Activated CD4-positive, CD25-positive, alpha-beta regulatory T cell (primary cell): ENCODE data around the gene PIP5K1B.

Source experiments
- DNase-seq, 4 experiments: peaks; one replicate each; lab custom pipeline; 2025; lab: John Stamatoyannopoulos, UW

Gene PIP5K1B

DNA sequence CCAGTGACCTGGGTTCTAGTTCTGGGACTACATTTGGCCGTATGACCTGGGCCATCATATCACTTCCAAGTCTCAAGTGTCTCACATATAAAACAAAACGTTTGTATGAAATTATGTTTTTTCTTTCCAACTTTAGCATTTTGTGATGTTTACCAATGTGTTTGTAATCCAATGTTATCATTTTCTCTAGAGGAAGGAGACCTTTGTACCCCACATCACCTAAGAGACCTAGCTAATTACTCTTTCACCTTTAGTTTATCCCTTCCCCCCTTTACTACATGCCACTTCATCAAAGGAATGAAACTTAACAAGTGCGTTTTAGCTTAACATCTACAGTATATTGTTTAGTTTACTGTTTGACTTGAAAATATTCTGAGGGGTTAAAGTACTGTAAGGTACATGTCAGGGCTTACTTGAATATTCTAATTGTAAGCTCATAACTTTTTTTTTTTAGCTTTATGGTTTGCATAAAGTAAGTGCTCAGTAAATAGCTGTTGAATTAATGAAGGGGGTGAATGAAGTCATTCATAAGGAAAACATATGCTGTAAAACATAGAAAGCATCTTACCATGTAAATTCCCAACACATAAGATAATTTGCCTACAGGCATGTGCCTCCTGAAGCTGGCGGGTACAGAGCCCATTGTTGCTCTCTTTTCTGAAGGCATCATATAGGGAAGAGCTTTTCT, 2.9 kb downstream of the PIP5K1B start:
- no peak for DNase-seq

DNA sequence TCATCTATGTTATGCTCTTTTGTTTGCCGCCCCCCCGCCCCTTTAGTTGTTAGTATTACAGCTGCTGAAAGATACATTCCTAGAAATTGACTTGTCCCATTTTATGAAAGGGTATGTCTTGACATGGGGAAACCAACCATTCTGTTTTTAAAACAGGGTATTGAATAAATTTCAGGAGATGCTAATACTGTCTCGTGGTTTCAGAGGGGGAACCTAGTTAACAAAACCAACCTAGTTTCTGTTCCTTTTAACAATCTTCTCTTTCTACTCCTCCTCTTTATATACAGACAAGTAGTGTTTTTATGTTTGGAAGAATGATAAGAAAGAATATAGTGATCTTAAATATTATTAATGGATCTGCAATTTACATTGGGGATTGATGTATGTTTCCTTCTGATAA, 3.5 kb downstream of the PIP5K1B start:
- DNase-seq: no peak

DNA sequence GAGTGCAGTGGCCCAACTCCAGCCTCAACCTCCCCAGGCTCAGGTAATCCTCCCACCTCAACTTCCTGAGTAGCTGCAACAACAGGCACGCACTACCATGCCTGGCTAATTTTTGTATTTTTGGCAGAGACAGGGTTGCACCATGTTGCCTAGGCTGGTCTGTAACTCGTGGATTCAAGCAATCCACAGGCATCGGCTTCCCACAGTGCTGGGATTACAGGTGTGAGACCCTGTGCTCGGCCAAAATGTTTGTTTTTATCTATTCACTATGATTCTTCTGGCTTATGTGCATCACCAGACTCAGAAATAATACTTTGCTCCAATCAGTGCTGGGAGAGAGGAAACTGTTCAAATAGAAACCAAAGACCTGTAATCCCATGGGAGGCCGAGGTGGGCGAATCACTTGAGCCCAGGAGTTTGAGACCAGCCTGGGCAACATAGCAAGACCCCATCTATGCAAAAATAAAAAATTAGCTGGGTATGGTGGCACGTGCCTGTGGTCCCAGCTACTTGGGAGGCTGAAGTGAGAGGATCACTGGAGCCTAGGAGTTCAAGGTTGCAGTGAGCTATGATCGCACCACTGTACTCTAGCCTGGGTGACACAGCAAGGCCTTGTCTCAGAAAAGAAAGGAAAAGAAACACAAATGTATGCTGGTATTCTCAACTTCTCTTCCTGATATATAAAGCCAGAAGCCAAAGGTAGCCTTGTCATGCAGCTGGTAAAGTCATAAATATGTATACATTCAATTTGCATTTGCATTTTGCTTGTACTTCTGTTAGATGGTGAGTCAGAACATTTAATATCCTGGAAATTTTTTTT, 4.5 kb downstream of the PIP5K1B start:
- DNase-seq: no peak

DNA sequence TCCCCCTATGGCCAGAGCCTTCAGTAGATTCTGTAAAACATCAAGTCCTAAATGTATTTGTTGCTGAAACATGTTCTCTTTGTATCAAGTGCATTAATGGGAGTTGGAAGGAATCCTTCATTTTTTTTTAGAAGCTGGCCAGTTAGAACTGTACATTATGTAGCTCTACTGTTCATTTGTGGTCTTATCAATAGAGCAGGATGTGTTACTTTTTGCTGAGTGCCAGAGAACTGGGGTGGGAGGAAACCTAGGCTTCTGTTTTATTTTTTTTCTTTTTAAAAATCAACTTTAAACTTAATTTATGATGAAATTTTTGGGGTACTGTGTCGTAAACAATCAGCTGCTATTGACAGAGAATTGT, 5.1 kb downstream of the PIP5K1B start:
- no peak for DNase-seq

DNA sequence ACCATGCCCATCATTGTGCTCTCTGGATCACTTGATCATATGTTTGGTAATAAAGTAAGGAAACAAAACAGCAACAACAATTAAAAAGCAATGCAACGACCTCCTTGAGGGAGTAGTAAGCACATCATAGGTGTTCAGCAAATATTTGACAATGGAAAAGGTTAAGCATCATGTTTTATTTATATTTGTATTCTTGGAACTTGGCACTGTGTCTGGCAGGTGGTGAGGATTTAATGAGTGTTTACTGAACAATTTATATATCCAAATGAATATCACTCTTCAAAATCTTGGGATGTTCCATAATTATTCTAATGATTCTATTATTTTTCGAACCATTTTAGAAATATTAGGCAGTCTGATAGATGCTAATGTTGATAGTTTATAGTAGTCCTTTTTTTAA, 6.2 kb downstream of the PIP5K1B start:
- DNase-seq: no peak

DNA sequence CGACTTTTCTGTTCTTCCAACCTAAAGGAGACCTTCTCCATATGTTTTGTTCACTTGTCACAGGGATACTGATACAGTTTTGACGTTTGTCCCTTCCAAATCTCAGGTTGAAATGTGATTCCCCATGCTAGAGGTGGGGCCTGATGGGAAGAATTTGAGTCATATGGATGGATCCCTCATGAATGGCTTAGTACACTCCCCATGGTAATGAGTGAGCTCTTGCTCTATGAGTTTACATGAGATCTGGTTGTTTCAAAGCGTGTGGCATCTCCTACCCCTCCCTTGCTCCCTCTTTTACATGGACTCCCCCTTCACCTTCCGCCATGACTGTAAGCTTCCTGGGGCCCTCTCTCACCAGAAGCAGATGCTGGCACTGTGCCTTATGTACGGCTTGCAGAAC, 6.9 kb downstream of the PIP5K1B start:
- no peak for DNase-seq

DNA sequence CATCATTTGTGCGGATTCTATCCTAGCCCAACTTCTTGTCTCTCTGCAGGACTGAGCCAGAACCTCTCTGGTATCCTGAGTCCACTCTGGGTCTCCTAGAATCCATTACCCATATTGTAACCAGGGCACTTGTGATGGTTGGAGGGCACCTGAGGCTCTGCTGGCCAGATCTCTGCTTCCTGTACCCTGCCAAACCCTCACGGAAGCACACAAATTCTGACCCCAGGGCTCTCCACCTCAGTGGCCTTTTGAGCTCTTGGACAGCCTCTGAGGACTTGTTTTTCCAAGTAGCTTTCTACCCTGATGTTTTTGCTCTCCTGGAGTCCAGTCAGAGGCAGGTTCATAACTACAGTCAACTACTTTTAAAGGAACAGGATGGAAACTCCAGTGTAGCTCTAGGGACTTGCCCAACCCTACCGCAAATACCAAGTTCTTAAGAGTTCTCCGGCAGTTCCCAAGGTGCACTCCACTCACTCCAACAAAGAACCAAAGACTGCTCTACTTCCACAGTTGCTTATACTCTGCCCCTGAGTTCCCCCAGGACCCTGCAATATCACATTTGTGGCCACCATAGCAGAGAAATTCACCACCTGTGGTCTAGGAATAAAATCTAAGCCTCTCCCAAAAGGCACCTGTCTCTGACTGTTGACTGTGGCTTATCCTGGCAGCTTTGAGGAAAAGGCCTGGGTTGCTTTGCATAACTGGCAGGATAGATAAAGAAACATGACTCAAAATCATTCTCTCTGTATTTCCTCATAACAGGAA, 9.6 kb downstream of the PIP5K1B start:
- no peak for DNase-seq

DNA sequence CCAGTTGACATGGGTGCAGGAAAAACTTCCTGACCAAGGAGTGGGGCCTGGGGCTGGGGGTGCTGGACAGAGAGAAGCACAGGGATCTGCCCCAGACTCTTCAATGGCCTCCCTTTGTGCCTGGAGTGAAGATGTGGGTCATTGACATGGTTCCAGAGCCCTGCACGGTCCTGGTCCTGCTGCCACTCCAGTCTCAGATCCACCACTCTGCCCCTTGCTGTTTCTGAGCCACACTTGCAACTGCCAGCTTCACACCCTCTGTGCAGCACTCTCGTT, 10.1 kb downstream of the PIP5K1B start:
- DNase-seq: no peak

DNA sequence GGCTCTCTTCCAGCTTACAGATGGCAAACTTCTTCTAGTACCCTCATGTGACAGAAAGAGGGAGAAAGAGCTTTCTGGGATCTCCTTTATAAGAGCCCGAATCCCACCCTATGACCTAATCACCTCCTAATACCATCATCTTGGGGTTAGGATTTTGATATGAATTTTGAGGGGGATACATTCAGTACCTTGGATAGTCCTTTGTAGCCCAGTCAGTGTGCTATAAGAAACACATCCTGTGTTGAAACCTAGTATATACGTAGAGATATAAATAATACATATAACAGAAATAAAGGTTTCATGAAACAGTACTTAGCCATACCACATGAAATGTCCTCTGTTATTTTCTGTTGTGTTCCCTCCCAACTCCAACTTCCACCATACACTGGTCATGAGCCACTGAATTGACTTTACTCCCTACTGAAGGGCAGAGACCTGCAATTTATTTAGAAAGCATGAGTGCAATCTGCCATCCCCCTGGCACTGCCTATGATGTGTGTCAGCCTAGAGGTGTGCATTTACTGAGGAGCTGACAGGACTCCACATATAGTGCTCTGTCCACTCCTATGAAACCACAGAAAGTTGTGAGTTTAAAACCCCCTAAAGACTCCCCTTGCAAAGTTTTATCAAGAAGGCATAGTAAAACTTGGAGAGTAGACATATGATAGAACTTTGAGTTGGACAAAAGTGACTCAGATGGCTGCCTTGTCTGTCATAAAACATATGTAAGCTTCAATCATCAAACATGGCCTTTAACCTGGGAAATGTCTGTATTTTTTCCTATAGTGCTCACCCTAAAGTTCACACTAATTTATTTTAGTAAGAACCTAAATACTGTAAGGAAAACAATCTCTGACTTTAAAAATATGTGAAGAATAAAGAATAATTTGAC, 12.8 kb downstream of the PIP5K1B start:
- no peak for DNase-seq

DNA sequence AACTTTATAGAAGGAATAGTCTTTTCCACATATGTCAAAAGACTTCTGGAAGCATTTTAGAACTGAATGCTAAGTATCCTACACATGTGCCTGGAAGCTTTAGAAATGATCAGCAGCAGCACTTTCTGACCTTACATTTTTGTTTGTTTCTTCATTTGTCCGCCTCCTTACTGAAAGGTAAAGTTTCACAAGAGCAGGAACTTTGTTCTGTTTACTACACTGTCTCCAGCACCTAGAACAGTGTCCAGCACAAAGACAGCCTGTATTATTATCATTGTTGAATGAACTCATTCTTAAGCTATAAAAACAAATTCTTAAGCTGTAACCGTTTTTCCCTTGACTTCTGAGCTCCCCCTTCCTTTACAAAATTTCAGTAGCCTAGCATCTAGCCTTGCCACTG, 14.8 kb downstream of the PIP5K1B start:
- no peak for DNase-seq

DNA sequence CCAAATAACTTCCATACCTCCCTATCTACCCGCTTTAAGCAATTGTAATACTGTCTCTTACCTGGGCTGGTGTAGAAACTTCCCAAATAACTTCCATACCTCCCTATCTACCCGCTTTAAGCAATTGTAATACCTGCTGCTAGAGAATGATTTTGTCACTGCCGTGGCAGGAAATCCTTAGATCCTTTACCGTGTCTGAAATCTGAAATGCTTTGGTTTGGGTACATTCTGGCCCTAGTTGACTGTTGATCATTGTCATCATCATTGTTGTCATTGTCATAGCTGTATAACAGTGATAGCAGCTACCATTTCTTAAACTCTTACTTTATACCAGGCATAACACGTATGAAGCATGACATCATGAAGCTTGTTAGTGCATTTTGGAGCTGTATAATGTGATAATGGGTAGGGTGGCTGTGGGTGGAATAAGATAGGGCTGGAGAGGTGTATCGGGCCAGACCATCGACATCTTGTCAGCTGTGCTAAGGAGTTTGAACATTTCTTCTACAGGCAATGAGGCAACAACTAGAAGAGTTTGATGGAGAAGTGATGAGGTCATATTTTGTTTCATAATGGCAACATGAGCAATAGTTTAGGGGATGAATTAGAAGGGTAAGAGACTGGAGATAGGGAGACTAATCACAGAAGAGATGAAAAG, 15.7 kb downstream of the PIP5K1B start:
- no peak for DNase-seq

DNA sequence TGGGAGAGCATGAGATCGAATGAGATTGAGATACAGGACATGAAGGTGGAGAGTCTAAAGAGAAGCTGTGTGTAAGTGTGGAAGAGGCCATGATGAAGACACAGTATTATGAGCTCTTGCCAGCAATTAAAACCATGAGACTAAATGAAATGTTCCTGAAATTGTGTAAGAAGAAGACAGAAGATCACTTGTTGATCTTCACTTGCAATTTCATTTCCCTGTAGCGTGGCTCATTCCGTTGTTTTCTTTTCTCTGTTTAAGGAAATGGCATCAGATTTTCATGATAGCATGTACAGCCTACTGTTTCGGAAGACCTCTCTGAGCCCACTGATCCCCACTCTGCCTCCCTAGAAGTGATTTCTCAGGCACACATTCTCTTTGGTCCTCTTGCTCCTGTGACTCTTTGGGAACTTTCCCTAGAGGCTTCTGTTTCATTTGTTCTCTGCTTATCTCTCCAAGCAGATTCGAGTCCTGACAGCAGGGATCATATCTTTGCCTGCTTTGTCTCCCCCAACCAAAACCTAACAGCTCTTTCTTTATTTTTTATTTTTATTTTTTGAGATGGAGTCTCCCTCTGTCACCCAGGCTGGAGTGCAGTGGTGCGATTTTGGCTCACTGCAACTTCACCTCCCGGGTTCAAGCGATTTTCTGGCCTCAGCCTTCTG, 16.8 kb downstream of the PIP5K1B start:
- DNase-seq: no peak

DNA sequence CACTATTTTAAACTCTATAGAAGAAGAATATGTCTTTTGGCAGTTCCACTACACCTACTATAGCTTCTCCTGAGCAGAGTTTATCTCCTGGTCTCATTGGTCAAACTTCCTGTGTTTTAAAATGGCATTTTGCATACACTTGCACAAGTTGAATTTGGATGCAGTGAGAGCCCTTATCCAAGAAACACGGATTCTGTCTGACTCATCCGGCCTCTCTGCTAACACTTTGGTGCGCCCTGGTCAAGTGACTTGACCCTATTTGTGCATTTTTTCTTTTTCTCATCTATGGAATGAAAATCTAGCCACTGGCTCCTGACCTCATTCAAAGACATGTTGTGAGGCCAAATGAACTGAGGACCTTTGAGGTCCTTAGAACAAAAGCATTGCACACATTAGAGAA, 20.0 kb downstream of the PIP5K1B start:
- no peak for DNase-seq

DNA sequence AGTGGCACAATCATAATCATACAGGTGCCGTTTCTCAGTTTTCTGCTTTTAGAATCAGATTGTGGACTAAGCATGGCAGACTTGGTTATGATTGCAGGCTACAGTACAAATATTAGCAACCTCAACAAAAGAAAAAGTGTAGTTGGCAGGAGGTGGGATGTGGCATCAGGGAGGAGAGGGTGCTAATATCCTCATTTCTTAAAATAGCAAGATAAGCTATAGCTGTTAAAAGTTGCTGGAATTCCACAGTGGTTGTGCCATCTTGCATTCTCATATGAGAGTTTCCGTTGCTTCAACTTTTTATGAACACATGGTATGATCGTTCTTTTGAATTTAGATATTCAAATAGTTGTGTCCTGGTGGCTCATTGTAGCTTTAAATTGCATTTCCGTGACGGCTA, 21.4 kb downstream of the PIP5K1B start:
- no peak for DNase-seq

DNA sequence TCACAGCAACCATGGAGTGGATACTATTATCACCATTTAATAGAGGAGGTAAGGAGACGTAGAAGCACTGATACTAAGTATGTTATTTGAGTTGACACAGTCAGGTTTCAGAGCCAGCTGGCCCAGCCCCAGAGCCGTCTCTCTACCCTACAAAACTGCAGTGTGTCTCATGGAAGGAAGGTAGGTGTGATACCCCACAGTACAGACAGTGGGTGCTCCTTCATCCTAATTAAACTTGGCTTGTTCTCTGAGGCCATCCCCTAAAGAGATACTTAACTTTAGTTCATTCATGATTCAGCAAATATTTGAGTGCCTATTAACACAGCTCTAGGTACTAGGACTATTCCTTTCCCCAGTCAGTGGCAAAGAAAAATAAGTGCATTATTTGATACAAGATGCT, 22.6 kb downstream of the PIP5K1B start:
- DNase-seq: no peak

DNA sequence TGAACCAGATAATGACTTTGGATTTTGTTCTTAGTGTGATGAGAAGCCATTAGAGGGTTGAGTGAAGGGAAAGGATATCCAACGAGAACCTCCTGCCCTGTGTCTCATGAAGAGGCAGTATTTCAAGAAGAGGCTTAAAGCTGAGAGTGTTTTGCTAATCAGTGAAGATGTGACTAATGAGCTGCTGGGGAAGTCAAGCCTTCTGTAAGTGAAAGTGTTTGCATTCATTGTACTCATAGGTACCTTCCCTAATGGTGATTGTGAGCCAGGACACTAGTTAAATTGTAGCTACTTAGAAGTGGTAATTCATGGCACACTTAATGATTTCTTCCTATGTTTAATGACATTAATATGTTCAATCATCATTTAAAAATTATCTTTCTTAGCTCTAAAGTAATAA, 23.7 kb downstream of the PIP5K1B start:
- DNase-seq: no peak

DNA sequence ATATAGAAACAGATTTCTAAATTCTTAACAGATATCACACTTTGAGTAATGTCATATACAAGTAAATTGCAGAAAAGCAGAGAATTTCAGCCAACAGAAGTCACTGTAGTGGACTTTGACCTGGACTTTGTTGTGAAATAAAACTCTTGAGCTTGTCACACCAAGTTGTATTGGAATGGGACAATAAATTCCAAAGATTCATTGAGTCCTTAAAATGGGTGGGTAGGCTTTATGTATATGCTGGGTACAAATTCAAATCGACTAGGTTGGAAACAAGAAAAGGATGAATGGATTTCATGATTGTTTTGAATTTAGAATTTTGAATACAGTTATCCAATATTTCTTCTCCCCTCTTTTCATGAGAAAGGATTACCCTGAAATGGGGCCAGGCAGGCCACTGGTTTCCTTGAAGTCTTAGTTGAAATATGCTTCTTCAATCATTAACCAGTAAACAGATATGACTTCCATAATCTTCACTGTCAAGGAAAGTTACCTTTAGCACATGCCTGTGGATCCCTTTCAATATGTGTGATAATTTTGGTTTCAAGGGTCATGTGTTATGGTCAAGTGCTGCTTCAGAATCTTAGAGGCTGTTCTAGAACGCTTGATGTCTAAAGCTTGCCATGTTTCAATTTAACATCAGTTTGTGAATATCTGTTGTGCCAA, 25.7 kb downstream of the PIP5K1B start:
- no peak for DNase-seq

DNA sequence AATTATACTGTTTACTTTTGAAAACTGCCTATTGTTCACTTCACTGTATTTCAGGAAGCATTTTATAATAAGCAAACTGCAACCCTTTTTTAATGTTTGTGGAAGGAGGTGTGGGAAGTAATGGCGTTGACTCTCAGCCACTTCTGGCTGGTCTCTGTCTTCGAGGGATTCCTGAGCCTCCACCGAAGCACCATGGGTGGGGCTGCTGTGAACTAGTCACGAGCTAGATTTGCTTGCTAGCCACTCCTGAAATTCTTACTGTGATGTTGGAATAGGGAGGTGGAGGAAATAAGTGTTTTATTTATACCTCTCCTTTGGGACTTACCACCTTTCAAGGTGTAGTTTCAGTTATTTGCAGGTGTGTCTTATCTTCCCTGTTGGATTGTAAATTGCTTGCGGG, 26.8 kb downstream of the PIP5K1B start:
- no peak for DNase-seq

DNA sequence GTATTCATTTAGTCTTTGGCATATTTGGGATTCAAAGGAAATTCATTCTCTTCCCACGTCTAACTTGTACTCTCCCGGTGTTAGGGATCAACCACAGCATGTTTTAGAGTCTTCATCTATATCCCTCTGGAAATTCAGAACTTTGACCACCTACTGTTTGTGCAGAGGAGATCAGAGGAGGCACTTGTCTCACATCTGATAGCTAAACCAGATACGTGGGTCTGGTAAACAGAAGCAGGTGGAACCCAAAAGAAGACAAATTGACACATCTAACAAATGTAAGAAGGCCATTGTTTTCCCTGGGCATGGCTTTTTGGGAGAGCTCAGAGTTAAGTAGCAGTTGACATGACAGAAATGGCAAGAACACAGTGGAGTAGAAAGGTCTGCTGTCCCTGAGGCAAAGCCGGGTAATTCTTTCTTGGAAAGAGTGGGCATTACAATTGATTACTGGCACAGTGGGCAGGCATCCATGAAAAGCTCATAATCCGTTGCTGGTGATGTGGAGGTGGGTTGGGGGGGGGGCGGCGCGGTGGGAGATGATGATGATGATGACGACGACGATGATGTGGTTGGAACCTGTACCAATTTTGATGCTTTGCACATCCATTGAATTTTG, 27.5 kb downstream of the PIP5K1B start:
- DNase-seq: no peak

DNA sequence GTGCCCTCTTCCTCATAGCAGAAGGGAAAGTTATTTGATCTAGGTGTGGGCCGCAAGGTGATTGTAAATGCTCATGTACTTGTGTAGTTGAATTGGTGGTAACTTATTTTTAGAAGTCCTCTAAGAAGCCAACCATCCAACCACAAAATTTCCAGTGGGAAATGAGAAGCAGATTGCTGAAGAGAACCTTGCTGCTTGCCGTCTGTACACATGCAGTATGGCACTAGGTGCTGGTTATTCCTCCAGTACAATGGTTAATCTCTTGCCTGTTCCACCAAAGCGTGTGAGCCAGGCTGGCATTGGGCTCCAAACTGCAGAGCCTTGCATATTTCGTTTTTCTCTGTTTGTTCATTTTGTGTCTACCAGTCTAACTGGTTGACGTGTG, 28.0 kb downstream of the PIP5K1B start:
- no peak for DNase-seq
